NCI-H2107 treated with DMSO at 0.1 percent for 48 hours (cell line): Measurements from ENCODE around the gene CHD6.

Source experiments
- DNase-seq: peaks from one replicate; lab custom pipeline; 2025; ENCODE audit not compliant: unreplicated experiment; lab: John Stamatoyannopoulos, UW

Gene CHD6

DNA sequence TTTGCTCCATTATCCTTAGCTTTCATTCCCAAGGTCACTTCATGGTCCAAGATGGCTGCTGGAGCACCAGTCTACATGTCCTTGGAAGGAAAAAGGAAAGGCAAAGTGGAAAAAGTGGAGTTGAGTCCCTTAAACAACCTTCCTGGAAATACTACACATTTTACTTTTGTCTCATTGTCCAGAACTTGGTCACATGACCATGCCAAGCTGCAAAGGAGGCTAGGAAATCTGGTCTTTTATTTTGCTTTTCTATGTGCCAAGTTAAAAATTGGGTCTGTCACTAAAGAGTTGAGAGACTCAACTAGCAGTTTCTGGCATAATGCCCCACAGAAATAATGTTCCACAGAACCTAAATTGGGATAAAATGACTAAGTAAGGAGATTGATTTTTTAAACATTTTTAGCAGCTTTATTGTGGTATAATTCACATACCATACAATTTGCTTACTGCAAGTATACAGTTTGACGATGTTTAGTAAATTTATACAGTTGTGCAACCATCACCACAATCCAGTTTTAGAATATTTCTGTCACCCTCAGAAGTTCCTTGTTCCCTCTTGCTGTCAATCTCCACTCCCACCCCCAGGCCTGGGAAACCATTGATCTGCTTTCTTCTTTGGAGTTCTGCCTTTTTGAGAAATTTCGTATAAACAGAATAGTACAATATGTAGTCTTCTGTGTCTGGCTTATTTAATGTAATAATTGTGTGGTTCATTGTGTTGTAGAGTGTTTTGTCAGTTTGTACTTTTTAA lies 5.6 kb upstream of the CHD6 start:
- DNase-seq = no peak

DNA sequence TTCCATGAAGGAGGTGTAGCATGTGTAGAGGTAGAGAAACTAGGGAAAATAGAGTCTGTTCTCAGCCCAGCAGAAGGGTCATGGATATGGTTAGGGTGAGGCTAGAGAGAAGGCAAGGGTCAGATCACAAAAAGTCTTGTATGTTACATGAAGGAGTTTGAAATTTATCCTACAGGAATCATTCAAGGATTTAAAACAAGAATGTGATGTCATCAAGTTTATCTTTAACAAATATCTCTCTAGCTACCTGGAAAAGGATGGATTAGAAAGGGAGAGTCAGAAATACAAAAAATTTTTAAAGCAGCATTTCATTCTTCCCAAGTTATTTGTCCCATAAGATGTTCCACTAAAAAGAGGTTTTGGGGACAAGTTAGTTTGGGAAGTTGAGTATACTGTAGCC lies 4.4 kb upstream of the CHD6 start:
- DNase-seq = no peak

DNA sequence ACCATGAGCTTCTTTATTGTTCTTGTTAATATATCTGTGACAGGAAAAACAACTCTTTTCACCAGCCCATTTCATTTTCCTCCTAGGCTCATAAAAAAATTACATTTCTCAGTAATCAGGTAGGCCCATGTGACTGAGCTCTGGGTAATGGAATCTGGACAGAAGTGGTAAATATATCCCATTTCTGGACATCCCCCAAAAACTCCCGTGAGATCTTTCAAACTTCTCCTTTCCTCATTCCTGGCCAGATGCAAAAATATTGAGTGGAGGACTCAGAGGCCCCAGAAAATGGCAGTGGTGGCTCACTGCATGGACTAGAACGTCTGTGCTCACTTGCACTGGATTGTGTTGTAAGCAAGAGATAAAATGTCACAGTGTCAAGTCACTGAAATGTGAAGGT lies 3.8 kb upstream of the CHD6 start:
- no peak for DNase-seq

DNA sequence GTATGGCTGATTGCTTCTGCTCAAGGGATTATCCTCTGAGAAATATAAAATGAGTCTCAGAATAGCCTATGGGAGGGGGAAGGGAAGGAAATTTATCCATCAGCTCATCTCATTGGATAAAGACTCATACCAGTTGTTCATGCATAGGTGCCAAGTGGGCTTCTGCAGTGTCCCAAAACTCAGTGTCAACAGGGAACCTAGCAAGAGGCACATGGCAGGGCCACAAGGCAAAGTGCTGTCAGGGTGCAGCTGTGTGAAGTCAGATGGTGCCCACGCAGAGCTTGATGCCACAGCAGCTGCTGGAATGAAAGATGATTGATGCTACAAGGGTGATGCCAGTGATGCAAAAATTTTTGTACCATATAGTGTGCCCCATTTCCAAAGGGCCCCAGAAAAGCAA lies 3.2 kb upstream of the CHD6 start:
- no peak for DNase-seq

DNA sequence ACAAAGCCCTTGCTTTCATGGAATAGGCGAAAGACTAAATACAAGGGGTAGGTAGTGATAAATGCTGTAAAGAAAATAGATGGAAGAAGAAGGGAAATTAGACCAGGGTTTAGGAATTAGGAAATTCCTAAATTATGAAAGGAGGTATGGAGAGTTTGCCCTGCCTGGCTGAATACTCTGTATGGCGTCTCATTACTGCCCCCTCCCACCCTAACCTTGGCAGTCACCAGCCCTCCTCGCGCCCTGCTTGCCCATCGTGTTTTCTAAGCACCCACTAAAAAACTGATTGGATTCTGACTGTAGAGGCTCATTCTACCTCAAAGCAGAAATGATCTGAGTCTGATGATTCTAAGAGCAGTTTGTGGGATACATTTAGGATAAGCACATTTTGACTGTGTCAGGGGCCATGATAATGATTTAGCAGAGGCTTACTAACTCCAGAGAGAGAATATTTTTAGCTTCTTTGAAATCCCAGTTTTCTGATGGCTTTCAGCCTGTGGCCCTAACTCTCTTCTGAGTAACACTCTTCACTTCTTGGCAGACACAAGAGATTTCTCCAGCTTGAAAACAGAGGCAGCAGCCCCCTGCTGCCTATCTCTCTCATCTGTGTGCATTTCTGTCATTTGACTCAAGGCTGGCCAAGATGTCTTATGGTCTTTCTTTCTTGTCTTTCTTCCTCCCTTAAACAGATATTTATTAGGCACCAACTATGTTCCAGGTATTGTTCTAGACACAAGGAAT lies 1.4 kb upstream of the CHD6 start:
- no peak for DNase-seq

DNA sequence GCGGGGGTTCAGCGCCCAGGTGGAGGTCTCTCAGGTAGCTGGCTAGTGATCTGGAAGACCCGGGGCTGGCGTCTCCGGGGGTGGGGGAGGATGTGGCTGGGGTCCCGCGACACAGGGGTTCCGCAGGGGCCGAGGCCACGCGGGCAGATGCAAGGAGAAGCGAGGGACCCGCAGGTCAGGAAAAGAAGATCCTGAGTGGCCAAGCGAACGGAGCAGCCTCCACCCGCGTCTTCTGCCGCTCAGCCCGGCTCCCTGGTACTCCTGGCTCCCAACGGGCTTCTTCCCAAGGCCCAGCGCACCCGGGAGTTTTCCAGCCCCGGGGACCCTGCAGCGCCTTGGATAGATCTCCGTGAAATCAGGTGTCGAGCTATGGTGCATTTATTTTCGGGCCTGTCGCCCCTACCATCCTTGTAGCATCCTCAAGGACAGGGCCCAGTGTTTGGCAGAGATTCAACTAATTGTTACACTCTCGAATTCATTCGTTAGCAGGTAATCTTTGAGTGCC lies 682 bp upstream of the CHD6 start:
- no peak for DNase-seq

DNA sequence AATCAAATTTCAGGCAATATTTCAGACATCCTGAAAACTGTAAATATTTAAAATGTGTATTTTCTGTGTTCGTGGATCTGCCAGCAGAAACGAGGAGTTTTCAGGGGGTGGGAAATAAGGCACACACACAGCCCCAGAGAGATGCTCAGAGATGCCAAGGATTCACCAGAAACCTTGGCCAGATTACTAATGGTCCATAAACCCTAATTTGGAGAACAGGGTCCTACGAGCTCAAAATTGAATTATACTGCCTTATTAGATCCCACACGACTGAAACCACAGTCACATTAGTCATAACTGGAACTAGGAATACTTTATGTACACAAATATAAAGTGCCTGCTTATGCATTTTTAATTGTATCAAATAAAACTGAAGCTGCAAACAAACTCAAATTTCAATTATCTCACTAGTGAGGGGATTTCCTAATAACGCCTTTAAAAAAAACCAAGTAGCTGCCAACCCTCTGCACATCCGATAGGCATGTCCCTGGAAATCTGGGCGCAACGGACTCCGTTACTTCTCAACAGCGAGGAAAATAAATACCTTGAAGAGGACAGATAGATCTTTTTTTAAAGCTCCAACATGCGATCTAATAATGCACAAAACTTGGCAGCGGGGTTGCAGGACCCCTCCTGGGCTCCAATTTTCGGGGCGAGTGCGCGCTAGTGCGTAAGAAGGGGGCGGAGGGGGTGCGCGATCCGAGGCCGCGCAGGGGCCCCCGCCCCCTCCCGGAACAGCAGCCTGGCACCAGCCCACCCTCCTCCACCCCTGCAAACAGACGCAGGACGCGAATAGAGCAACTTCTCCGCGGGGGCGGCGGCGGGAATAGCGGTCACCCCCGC lies 897 bp downstream of the CHD6 start:
- DNase-seq = no peak

DNA sequence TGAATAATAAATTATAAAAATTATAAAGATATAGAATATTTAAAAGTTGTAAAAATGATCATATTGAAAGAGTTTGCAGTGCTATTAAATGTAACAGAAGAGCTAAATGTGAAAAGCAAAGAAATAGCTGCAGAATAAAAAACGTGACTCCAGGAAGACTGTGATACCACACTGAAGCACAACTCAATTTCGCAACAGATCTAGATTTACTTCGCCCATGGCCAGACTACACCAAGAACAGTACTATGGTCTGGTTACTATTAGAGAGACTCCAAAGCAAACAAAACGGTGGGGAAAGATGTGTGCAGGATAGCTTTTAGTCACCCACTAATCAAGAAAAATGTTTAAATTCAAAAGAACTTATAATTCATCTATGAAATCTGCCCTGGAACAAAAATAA lies 1.9 kb downstream of the CHD6 start:
- DNase-seq = no peak

DNA sequence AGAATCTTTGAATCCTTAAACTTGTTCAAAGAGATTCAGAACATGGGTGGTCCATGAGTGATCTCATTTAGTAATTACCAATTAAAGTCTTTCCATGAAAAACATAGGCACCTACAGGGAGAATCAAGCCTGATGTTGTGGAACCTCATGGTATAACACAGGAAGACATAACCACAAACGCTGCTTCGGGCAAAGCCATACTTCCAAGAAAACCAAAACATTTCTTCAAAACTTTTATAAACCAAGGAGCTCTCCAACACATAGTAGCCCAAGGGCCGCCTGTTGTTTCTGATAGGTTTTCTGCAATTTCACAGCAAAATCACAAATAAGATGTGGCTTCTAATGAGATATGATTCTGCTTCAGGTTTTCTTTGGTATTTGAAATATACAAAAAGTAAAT lies 2.5 kb downstream of the CHD6 start:
- no peak for DNase-seq

DNA sequence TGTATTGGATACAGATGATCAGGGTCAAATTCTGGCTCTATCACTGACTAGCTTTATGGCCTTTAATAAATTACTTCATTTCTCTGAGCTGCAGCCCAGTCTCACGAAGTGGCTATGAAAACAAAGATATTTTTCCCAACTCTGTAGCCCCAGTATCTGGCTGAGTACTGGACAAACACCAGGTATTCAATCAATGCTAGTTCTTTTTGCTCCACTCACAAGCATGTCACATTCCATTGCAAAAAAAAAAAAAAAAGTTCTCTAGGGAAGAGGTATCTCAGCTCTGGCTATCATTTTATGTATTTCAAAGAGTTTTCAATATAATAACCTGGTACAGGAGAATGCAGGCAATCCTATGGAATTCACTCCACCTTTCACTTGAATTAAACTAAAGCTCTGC lies 3.1 kb downstream of the CHD6 start:
- DNase-seq = no peak

DNA sequence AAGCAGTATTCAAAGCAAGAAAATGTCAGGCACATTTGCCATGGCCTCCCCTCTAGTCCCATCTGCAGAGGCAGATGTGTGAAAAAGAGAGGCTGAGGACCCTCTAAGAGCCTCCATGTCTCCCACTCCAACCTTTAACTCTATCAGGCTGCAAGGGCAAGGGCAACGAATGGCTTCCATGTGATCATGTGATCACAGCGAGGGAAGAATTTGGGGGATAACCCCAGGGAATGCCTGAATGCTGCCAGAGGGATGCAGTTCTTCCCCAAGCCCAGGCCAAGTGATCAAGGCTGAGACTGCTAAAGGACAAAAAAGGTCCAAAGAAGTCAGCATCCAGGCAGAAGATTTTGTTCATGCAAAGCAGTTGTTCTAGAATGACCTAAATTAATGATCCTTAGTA lies 4.9 kb downstream of the CHD6 start:
- no peak for DNase-seq

DNA sequence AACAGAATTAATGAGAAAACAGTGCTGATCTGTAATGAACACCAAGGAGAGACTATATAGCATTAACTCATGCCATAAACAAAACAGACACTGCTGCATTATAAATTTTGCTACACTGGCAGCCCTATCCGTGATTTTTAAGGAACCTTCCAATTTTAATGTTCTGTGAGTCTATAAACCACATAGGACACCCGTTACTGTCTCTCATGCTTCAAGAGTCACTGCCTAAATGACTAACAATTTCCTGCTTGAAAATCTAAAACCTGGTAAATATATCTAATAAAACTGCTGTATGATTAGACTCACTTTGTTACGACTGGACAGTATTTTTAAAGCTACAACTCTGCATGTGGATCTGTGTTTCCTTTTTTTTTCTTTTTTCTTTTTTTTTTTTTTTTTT lies 8.7 kb downstream of the CHD6 start:
- DNase-seq = no peak

DNA sequence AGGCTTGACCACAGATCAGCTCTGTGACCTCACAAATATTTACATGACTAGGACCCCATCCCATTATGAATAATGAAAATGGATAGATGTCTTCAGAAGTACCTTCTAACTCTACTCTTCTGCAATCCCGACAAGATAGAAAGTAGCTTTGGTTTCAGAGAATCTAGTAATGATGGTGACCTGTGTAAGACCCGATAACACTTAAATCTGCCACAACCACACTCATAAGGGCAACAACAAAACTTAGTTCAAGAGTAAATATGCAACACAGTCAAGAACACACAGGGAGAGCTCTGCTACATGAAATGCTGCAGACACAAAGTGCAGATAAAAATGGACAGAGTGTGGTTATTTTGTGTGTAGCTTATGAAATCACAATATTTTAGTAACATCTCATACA lies 9.6 kb downstream of the CHD6 start:
- no peak for DNase-seq

DNA sequence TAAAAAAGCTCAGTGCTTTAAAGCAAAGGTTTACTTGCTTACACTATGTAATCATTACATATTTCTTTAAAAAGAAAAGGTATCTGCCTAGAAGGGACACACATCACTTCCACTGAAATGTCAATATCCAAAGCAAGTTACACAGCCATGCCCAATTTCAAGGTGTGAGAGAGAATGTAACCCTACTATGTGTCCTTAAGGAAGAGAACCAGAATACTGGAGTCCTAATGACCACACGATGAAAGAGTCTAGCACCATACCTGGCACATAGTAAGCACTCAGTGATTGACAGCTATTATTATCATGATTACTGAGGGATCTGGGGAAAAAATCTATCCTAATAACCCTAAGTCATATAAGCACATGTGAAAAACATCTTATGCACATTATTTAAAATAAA lies 10.4 kb downstream of the CHD6 start:
- no peak for DNase-seq

DNA sequence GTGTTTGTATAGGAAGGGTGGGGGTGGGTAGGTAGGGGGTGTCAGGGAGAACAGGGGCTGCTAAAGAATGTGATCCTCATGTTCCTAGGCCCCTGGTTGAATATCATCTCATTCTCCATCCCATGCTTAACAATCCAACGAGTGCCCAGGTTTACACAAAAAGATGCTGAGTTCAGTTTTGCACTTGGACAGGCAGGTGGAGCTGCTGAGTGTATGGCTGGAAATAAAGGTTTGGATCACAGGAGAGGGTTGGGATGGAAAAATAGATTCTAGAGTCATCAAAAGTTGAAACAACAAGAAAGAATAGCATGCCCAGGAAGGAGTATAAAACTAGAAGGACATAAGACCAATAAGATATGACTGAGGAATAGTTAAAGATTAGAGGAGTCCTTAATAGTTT lies 14.2 kb downstream of the CHD6 start:
- DNase-seq = no peak

DNA sequence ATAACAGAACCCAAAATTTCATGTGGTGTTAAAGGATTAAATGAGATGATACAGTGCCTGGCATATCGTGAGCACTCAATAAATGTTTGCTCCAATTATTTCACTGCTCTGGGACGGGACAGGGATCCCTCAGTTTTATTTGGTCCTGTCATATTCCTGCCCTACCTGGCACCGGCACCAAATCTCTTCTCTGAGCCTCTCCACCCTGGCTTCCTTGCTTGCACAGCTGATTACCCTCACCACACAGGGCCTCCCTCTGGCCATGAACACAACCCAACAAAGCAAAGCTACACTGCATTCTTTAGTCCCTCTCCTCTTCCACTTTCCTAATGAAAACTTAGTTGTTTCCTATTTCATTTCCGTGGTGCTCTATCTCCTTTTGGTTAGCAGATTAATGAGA lies 16.4 kb downstream of the CHD6 start:
- no peak for DNase-seq

DNA sequence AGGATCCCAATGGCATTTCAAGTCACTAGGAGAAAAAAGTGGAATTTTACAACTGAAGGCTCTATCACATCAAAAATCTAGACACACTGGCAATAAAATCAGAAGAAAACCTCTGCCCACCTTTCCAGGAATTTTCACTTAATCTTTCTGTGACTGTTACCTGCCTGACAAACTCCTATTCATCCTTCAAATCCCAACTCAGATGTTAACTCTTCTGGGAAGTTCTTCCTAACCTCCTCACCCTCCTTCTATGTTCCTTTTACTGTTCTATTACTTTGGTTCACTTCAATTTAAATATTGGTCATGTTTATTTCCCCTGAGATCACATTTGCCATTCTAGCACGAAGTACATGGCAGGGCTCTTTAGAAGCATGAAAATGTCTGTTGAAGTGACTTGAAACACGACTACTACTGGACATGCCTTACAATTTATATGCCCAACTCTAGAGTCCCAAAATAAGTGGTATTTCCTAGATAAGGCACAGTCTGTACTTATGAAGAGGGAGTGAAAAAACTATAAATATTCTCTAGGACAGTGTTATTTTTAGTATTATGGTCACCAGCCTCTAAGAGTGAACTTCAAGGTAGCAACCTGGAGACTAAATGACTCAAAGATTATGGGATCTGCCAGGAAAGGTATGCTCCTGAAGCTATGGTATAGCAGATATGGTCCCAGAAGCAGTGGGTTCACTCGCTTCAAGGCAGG lies 17.1 kb downstream of the CHD6 start:
- no peak for DNase-seq

DNA sequence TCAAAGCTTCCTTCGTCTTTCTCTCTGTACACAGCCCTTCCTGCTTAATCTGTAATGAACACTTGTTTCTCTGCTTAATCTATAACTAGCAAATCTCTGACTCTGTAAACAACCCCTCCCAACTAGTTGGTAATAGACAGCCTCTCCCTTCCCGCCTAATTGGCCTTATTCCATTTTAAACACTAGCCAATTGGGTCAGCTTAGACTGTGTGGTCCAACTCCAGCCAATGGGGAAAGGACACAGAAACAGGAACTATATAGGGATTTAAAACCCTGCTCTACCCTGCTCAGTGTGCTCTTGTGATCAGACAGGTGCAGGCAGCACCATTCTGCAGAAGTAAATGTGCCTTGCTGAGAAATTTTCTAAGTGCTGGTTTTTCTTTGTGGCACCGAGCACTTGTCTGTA lies 18.5 kb downstream of the CHD6 start:
- DNase-seq = no peak

DNA sequence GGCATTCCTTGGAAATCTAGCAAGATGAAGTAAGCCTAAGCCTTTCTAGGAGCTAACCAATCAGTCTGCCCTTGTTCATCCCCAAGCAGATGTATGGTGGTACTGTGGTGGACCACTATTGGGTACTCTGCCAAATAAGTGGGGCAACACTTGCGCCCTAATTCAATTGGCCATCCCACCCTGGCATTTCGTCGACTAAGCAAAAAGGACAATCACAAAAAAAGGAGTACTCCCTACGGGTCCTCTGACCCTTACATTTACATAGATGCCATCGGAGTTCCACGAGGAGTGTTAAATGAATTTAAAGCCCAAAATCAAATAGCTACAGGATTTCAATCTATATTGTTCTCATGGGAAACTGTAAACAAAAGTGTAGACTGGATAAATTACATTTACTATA lies 19.5 kb downstream of the CHD6 start:
- no peak for DNase-seq

DNA sequence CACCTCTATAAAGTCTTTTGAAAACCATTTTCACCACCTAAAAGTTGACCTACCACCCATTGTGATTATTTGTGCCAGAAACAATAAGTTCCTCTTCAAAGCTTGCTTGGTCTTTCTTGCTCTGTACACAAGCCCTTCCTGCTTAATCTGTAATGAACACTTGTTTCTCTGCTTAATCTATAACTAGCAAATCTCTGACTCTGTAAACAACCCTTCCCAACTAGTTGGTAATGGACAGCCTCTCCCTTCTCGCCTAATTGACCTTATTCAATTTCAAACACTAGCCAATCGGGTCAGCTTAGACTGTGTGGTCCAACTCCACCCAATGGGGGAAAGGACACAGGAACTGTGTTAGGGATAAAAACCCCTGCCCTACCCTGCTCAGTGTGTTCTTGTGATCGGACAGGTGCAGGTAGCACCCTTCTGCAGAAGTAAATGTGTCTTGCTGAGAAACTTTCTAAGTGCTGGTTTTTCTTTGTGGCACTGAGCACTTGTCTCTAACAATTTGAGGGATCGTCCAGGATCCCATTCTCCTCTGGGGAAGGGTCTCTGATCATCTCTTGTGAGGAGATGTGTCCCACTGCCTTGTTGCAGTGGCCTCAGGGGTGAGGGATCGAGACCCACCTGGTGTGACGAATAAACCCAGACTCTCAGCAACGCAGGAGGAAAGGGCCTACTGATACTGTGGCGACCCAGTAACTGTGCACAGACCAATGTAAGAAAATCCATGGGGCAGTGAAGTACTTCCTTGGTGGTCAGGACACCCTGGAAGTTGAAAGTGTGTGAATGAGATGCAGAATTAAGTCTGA lies 23.5 kb downstream of the CHD6 start:
- no peak for DNase-seq
